ENCODE results near the gene SND1.
"Not testable (repeated sequence)": the region's sequence is repeated elsewhere in the genome, so short reads cannot be mapped to it uniquely, and the experiment has no call there.

SND1 gene

GRCh38 chr7:127822822-127823508, 171.0 kb downstream of the SND1 start:
- DNase-seq (ENCODE audit: low read depth in 2 of 2, low spot score in 1 of 2): no peak

- DNase-seq (ENCODE audit: low read depth in 2 of 2, low spot score in 1 of 2): no peak
These were observed 172.7 kb downstream of the SND1 start for GRCh38 chr7:127824682-127825081.

- no peak for DNase-seq (ENCODE audit: low read depth in 2 of 2, low spot score in 1 of 2)
These were observed 177.0 kb downstream of the SND1 start for GRCh38 chr7:127828843-127829500.

- no peak for DNase-seq (ENCODE audit: low read depth in 2 of 2, low spot score in 1 of 2)
These were observed 179.6 kb downstream of the SND1 start for GRCh38 chr7:127831318-127832219.

DNA sequence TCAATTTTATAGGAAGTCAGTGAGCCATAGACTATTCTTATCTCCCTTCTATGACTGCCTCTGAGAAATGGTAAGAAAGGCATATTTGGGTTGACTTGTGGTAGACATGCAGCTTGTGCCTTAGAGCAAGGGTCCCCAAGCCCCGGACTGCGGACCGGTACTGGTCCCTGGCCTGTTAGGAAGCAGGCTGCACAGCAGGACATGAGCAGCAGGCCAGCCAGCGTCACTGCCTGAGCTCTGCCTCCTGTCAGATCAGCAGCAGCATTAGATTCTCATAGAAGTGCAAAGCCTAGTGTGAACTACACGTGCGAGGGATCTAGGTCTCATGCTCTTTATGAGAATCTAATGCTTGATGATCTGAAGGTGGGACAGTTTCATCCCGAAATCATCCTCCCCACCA, 180.6 kb downstream of the SND1 start:
- DNase-seq (ENCODE audit: low read depth in 2 of 2, low spot score in 1 of 2): no peak

GRCh38 chr7:127833641-127834040, 181.6 kb downstream of the SND1 start:
- no peak for DNase-seq (ENCODE audit: low read depth in 2 of 2, low spot score in 1 of 2)

DNA sequence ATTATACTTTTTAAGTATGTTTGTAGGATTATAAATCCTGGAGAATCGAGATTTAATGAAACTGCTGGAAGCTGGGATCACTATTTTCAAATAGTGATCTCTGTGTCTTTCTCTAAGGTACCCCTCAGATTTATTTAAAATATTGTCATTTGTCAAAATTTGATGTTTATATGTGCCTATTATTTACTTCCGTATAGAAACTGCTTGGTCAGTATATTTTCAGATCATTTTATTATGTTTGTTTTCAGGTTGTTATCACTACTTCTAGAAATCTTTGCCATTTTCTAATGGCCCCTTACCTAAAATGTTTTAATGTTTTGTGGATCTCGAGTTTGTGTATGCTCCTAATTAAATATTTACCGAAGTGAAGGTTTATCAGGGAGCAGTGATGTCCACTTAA, 183.7 kb downstream of the SND1 start:
- DNase-seq (ENCODE audit: low read depth in 2 of 2, low spot score in 1 of 2): no peak

- not testable (repeated sequence) for DNase-seq (ENCODE audit: low read depth in 2 of 2, low spot score in 1 of 2)
These were observed 185.9 kb downstream of the SND1 start for GRCh38 chr7:127837816-127838410.

DNA sequence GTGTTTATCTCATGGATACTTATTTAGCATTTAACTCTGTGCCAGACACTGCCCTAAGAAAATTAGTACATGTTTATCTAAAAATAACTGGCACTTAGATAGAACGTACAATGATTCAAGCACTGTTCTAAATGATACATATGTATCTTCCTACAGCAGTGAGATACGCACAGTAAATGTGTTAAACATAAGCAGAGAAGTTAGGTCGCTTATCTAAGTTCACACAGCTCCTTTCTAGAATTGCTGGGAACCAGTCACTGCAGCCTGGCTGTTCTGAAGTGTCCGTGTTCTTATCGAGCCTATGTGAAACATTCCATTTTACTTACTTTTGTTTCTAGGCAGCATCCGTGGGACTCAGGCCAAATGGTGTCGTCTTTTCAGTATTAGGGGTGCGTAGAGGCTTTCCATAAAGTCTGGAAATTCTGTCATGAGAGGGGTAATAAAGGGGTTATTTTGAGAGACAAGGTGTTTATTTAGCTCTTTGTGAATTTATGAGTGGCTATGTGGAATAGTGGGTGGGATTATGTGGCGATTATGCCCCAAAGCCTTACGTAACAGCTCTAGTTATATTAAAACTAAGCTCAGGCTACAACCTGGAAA, 186.9 kb downstream of the SND1 start:
- no peak for DNase-seq (ENCODE audit: low read depth in 2 of 2, low spot score in 1 of 2)

- no peak for DNase-seq (ENCODE audit: low read depth in 2 of 2, low spot score in 1 of 2)
These were observed 188.4 kb downstream of the SND1 start for GRCh38 chr7:127840226-127840951.

GRCh38 chr7:127844165-127844564, 192.2 kb downstream of the SND1 start:
- no peak for DNase-seq (ENCODE audit: low read depth in 2 of 2, low spot score in 1 of 2)

- DNase-seq (ENCODE audit: low read depth in 2 of 2, low spot score in 1 of 2): no peak
These were observed 192.8 kb downstream of the SND1 start for GRCh38 chr7:127844707-127845331.

DNA sequence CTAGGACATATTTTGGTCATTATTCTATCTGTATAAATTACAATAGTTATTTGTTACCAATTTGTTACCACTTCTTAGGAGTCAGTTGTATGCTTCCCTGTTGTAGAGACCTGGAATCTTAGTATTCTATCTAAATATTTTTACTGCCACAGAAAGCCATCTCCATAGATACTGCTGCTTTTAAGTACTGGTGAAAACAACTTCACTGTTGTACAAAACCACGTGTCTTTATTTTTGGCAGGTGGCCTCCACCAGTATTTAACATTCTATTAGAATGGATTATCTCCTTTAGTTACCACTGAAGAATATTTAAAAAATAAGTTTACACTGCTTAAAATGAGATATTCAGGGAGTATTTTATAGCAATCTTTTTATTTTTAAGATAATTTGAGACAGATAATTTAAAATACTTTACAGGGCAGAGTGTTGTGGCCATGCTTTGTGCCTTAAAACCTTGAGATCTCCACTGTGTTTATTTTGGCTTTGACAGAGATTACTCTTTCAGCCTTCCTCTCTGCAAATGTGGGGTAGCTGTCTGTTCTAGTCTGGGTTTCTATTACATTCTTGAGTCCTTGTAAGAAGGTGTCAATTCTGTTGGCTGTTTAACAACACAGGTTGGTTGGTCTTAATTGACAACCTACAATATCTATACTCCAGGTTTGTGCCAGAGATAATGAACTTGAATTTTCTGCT, 193.7 kb downstream of the SND1 start:
- DNase-seq (ENCODE audit: low read depth in 2 of 2, low spot score in 1 of 2): no peak

- no peak for DNase-seq (ENCODE audit: low read depth in 2 of 2, low spot score in 1 of 2)
These were observed 195.6 kb downstream of the SND1 start for GRCh38 chr7:127847641-127848040.

- DNase-seq (ENCODE audit: low read depth in 2 of 2, low spot score in 1 of 2): no peak
These were observed 196.2 kb downstream of the SND1 start for GRCh38 chr7:127848241-127848640.

DNA sequence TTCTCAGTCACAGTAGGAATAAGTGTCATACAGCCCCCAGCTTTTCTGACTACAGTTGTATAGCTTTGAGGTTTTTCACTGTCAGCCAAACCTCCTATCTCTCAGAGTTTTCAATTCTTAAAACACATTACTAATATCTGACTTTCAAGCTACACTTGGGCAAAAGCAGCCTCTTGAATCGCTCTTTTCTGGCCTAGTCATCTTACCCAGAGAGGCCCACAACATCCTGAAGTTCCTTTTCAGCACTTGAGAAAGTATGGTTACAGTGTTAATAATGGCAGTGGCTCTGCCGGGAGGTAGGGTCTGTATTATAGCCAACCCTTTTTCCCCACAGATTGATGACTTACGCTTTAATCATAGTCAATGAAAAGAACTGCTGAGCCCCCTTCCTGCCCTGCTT, 198.2 kb downstream of the SND1 start:
- DNase-seq (ENCODE audit: low read depth in 2 of 2, low spot score in 1 of 2): no peak

DNA sequence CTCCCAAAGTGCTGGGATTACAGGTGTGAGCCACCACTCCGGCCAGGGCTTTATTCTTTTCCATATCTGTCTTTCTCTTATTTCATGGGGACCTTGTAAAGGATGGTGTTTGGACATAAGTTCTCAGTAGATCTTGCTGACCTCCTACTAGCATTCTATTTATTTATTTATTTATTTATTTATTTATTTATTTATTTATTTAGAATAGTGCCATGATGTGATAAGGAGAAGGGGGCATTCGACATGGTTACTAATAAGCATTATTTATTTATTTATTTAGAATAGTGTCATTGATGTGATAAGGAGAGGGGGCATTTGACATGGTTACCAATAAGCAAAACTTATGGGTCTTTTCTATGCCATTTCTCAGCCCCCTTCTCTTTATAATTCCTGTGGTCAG, 202.4 kb downstream of the SND1 start:
- no peak for DNase-seq (ENCODE audit: low read depth in 2 of 2, low spot score in 1 of 2)

GRCh38 chr7:127857464-127857841, 205.5 kb downstream of the SND1 start:
- DNase-seq (ENCODE audit: low read depth in 2 of 2, low spot score in 1 of 2): no peak

DNA sequence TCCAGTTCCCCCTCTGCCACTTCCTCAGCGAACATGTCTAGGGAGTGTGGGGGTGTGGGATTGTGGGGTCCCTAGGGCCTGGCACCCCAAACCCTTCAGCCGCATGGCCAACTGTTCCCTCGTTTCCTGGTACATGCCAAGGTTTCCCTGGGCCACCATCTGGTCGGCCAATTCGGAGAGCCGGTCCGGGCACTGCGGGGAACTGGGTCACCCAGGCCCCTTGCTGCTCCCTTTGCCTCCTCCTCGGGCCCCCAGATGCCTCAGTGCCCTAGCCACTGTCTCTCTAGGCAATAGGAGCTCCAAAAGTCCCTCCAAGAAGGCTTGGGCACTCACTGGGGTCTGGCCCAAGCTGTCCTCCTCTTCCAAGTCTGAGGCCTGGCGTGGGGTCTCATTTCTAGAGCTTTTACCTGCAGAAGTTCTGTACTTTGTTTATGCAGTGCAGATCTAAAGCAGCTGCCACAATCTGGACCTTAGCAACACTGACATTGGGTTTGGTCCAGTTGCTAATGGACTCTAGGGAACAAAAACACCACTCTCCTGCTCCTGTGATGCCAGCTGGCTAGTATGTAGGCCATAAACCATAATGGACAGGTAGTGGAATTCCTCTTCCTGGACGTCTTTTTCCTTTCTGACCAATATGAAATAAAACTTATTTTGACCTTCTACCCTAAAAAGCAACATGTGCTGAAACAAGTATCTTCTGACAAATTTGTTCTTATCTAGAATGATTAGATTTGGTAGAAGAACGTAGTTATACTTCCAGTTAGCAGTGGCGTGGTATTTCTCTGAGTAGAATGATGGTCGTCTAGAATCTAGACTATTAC, 206.3 kb downstream of the SND1 start:
- DNase-seq (ENCODE audit: low read depth in 2 of 2, low spot score in 1 of 2): no peak

All from stimulated activated CD8-positive, alpha-beta memory T cell treated with anti-CD3 and anti-CD28 coated beads, Interleukin-4, amount 100 ng/mL, for 4 hours (primary cell).